Progenitor cell of endocrine pancreas (in vitro differentiated cells): ENCODE measurements around the gene RAD54L2. TPM values are rescaled to one million over a fixed set of nuclear protein-coding genes. Genes with fewer than 3 reads are reported as not detected.

Experiments
- DNase-seq: peaks from one replicate; pipeline ENCODE4 v3.0.0; 2021; ENCODE audit warnings: low spot score; ENCODE audit not compliant: unreplicated experiment
- H3K27ac Mint-ChIP-seq: 2 replicates; pipeline ENCODE4 v1.8.0; 2021; ENCODE audit warnings: mild to moderate bottlenecking, moderate library complexity, mixed read lengths
- H3K27me3 Mint-ChIP-seq: 2 replicates; pipeline ENCODE4 v1.8.0; 2021; ENCODE audit warnings: mixed read lengths
- H3K36me3 Mint-ChIP-seq: 2 replicates; pipeline ENCODE4 v1.8.0; 2022; ENCODE audit warnings: mixed read lengths; ENCODE audit not compliant: insufficient read depth
- H3K4me1 Mint-ChIP-seq: 2 replicates; pipeline ENCODE4 v1.8.0; 2021; ENCODE audit warnings: low read depth, mixed read lengths
- H3K4me3 Mint-ChIP-seq: 2 replicates; pipeline ENCODE4 v1.8.0; 2021; ENCODE audit warnings: low read depth, mild to moderate bottlenecking, moderate library complexity, mixed read lengths
- H3K9me3 Mint-ChIP-seq: 2 replicates; pipeline ENCODE4 v1.8.0; 2021; ENCODE audit warnings: low read depth, mixed read lengths
- CTCF ChIP-seq: fragments of 200-600 bp; sonication (generic); IDR thresholded peaks from one replicate; pipeline ENCODE4 v1.5.0; 2021; ENCODE audit warnings: antibody characterized with exemption, mild to moderate bottlenecking; ENCODE audit not compliant: unreplicated experiment
- total RNA-seq: library from RNA; stranded (reverse); gene quantifications from 2 replicates; pipeline ENCODE4 v1.2.1, GENCODE V29; 2021

RAD54L2 gene
- total RNA-seq, 1 donor from 2014 or later = 47.2 TPM

GRCh38 chr3:51585197-51585596 is 46.7 kb downstream of the RAD54L2 start:
- H3K4me1 Mint-ChIP-seq = peaks cover 8% of the 10 kb centered on the region
- DNase-seq = no peak
- no peak overlapping the region for H3K4me3 Mint-ChIP-seq
- TF ChIP-seq CTCF = no peak
- peak overlapping the region; percentile 37 for H3K27ac Mint-ChIP-seq
- H3K9me3 Mint-ChIP-seq = no peaks in the 10 kb centered on the region
- H3K36me3 Mint-ChIP-seq = peaks cover 6% of the 10 kb centered on the region
- H3K27me3 Mint-ChIP-seq = no peaks in the 10 kb centered on the region

GRCh38 chr3:51585871-51586270 is 47.4 kb downstream of the RAD54L2 start:
- DNase-seq = no peak
- Mint-ChIP-seq H3K27me3 (no peaks in the 10 kb centered on the region), H3K9me3 (no peaks in the 10 kb centered on the region), H3K36me3 (peaks cover 6% of the 10 kb centered on the region), H3K4me1 (peaks cover 8% of the 10 kb centered on the region), H3K27ac (no peak overlapping the region), H3K4me3 (no peak overlapping the region)
- TF ChIP-seq CTCF = no peak

Other genes with a start within 250 kb of the RAD54L2 start
- gene MANF, start 153.4 kb upstream of the RAD54L2 start, total RNA-seq = 130 and 131 TPM in 2 replicates
- gene RBM15B, start 147.4 kb upstream of the RAD54L2 start, total RNA-seq = 69.7 and 75.8 TPM in 2 replicates
- gene DCAF1, start 38.7 kb upstream of the RAD54L2 start, total RNA-seq = 21.9 and 22.5 TPM in 2 replicates
- 29.6 and 30.6 TPM in 2 replicates for gene TEX264, start 132.5 kb downstream of the RAD54L2 start, total RNA-seq
- 0.19 and 0.82 TPM in 2 replicates for gene GRM2, start 168.3 kb downstream of the RAD54L2 start, total RNA-seq
- not detected in 2 replicates for gene IQCF6, start 240.5 kb downstream of the RAD54L2 start, total RNA-seq